Mesenteric fat pad (tissue), 1 donor: ENCODE results near the gene PPIAL4G. TPM values are rescaled to one million over a fixed set of nuclear protein-coding genes. Genes with fewer than 3 reads are reported as not detected.
A peak's percentile ranks its signal among the peaks of the same experiment; 100 is the strongest.
"Not testable (repeated sequence)": the region's sequence is repeated elsewhere in the genome, so short reads cannot be mapped to it uniquely, and the experiment has no call there.

Experiments
- DNase-seq: peaks from one replicate; pipeline ENCODE4 v3.0.0-alpha.2; 2020; ENCODE audit warnings: low spot score
- long read RNA-seq: library from polyadenylated mRNA; unstranded; transcript quantifications from one replicate; pipeline ENCODE4 v2.0.0, GENCODE V29; 2020
- total RNA-seq: library from RNA; stranded (reverse); fragmentation: NEBNext Ultra II Directional; extraction: Animal tissue kit (Norgen Biotek cat#: 25700); gene quantifications from one replicate; pipeline ENCODE4 v1.2.1, GENCODE V29; 2021
- donor health status: DM: yes; HTN: yes; CAD: no.

PPIAL4G gene
- not detected for total RNA-seq
- long read RNA-seq = 0 reads

- DNase-seq = not testable (repeated sequence)
Observed at GRCh38 chr1:148483029-148483428, at the start of gene PPIAL4G. Gene PPIAL4G (minus strand): TSS chr1:148483302. CDS start chr1:148483252, 50 bp downstream.

DNA sequence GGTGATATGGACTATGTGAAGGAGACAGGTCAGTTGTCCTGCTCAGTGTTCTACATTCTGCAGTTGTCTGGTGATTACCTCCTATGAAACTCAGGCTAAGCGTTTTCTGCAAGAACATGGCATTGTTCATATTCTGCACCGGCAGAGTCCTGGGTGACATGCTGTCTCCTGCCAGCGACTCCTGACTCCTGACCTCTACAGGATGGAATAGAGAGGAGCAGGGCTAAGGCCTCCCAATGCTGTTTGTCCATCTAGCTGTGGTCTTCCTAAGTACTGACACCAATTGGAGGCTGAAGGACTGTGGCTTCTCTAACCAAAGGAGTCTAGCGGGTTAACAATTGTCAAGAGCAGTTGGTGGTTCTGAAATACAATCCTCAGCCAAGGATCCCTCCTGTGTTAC is 49.1 kb upstream of the PPIAL4G start:
- not testable (repeated sequence) for DNase-seq

- DNase-seq = not testable (repeated sequence)
Observed at GRCh38 chr1:148529101-148529567, 46.0 kb upstream of the PPIAL4G start.

DNA sequence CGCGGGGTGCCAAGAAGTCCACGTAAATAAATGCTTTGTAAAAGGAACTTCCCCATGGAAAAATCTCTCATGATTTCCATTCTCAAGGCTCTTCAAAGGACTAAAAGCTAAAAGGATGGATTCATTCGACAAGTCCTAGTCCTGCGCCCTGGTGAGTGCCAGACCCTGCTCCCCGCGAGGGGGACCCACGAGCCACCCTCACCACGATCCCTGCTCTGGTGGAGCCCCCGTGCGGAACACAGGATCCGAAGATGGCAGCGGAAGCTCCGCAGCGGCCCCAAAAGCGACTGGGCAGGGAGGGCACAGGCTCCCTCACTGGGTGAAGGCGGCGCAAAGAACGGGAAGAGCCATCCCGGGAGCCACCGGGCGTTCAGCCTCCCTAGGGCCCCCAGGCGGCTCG is 45.5 kb upstream of the PPIAL4G start:
- DNase-seq = not testable (repeated sequence)

- not testable (repeated sequence) for DNase-seq
Observed at GRCh38 chr1:148526587-148526986, 43.5 kb upstream of the PPIAL4G start.

- not testable (repeated sequence) for DNase-seq
Observed at GRCh38 chr1:148523205-148524144, 40.4 kb upstream of the PPIAL4G start.

DNA sequence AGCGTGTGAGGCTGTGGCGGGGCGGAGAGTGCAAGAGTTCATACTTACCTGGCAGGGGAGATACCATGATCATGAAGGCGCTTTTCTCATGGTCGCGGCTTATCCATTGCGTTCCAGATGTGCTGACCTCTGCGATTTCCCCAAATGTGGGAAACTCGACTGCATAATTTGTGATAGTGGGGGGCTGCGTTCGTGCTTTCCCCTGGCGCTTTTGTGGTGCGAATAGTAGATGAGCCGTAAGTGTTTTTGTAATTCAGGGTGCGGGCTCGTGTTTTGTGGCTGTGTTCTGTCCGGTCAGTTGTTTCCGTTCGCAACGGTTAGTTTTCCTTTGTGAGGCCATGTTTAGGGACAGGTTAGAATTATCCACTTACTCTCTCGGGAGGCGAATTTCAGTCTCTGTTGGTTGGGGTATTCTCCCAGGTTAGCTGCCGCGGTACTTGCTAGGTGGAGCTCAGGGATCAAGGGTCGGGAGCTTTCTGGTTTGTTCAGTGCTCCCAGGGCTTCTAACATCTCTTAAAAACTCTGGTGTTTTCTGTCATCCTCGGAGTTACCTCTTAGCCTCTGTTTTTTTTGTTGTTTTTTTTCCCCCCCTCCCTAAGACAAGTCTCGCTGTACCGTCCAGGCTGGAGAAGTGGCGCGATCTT is 39.6 kb upstream of the PPIAL4G start:
- peak; percentile 89 for DNase-seq

DNA sequence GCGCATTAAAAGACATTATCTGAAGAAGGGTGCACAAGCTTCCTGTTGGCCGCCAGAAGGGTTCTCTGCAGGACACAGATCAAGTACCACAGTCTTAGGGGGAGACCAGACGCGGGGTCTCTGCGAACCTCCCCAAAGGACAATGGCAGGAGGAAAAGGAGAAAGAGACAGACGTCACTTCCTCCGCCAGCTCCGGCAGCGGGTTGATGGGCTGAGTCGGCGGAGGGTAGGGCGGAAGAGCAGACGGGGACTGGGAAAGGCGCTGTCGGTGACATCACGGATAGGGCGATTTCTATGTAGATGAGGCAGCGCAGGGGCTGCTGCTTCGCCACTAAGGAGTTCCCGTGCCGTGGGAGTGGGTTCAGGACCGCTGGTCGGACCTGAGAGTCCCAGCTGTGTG is 39.0 kb upstream of the PPIAL4G start:
- peak; percentile 91 for DNase-seq

DNA sequence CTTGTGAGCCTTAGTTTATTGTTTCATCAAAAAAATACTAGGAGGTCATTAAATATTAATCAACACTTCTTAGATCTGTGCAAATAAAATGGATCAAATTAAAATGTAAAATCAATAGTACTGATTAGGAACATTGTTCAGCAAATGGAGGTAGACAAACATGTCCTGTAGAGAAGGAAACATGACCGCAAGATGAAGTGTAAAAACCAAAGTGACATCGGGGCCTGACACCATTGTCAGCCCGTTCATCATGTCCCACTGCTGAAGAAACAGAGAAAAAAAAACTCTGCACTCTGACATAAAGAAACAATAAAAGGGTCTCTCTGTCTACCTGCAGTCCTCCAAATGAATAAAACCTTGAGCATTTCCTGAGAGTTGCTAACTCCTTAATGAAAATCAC is 31.2 kb upstream of the PPIAL4G start:
- not testable (repeated sequence) for DNase-seq

GRCh38 chr1:148512571-148513184 is 29.6 kb upstream of the PPIAL4G start:
- DNase-seq = not testable (repeated sequence)

- not testable (repeated sequence) for DNase-seq
Observed at GRCh38 chr1:148493933-148494332, 10.8 kb upstream of the PPIAL4G start.

DNA sequence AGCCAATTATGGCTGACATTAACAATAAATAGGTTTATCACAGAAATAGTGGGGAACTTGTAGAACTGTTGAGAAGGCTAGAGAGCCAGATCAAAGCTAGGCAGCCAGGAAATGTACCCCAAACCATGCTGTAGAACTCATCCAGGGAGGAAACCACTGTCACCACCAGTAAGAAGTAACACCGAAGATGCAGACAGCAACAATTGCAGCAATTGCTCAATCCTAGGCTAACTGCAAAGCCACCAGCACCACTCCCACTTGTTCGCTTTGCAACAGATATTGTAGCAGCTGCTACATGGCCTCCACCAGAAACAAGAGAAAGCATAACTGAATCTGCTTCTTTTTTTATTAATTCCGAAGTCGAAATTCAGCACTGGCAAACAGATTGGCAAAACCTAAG is 2.0 kb downstream of the PPIAL4G start:
- not testable (repeated sequence) for DNase-seq

DNA sequence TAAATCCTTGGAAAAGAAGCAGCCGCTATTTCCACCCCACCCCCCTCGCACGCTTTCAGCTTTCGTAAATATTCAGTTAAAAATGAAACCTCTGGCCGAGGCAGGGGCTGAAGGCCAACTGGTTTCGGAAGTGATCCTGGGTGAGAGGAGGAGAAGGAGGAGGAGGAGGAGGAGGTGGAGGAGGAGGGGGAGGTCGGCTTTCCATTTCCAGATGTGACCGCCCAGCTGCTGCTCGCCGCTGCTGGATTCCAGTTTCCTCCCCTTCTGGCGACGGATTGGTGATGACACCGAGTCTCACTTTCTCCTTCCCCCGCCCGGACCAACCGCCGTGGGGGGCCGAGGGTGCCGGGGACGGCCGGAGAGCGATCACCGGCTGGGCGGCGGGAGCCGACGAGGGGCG is 23.4 kb downstream of the PPIAL4G start:
- DNase-seq = not testable (repeated sequence)

DNA sequence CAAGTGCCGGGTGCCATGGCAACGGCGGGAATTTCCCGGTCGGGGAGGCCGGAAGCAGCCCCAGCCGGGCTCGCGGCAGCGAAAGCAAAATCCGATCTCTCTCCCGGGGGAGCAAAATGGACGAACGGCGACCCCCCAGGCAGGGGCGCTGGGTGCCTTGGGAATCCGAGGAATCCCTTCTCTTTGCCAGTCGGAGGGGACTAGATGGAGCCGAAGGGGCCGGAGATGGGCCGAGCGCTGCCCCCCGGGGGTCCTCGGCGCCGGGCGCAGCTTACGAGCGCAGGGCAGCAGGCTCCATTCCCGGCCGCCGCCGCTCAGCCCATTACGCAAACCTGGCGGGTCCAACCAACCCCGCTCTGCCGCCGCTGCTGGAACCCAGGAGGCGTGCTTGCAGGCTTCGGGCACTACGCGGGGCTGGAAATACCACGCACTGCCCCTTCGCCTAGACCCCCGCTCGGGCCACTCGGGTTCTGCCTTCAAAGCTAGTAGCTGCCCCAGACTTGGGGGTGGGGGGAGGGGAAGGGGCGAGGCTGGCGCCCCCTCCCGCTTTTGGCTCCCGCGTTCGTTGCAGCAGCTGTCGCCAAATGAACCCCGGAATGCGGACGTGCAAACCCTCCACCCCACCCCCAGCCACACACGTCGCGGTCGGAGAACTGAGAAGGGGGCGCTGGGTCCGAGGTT is 24.1 kb downstream of the PPIAL4G start:
- DNase-seq = not testable (repeated sequence)

DNA sequence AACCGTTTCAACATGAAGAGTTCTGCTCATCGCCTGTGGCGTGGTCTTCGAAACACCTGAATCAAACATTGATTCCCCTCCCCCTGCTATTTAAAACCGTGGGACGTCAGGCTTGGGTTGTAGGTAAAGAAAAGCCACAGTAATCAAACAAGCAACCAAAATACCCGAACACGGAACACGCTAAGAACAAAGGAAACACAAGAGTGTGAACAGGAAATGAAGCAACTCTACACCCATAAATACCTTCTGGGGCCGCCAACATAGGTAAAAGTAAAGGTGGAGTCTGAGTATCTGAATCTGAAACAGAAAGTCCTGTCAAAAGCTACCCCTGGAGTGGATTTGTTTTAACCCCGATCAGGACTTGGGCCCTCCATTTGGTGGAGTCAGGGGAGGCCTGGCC is 24.7 kb downstream of the PPIAL4G start:
- not testable (repeated sequence) for DNase-seq

DNA sequence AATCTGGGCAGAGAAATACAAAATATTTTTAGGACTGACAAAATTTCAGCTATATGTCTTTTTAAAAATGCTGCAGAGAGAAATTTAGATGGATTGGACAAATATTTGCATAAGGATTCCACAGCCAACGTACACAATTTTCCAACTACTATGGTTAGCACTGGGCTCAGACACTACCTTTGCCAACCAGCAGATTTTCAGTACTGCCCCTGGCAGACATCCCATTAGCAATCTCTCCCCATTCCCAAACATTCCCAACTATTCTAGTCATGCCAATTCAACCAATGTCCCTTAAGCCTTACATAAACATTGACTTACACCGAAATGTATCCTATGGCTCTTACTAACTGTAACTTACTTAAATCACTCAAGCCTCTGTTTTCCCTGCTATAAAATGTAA is 30.3 kb downstream of the PPIAL4G start:
- DNase-seq = not testable (repeated sequence)

DNA sequence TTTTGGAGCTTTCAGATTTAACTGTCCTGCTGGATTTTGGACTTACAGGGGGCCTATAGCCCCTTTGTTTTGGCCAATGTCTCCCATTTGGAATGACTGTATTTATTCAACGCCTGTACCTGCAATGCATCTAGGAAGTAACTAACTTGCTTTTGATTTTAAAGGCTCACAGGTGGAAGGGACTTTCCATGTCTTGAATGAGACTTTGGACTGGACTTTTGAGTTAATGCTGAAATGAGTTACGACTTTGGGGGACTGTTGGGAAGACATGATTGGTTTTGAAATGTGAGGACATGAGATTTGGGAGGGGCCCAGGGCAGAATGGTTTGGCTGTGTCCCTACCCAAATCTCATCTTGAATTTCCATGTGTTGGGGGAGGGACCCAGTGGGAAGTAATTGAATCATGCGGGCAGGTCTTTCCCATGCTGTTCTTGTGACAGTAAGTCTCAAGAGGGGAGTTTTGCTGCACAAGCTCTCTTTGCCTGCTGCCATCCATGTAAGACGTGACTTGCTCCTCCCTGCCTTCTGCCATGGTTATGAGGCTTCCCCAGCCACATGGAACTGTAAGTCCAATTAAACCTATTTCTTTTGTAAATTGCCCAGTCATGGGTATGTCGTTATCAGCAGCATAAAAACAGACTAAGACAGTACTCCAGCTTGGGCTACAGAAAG is 43.3 kb downstream of the PPIAL4G start:
- DNase-seq = not testable (repeated sequence)

GRCh38 chr1:148435406-148435805 is 47.7 kb downstream of the PPIAL4G start:
- DNase-seq = no peak

GRCh38 chr1:148434832-148435231 is 48.3 kb downstream of the PPIAL4G start:
- DNase-seq = no peak

- not testable (repeated sequence) for DNase-seq
Observed at GRCh38 chr1:148432916-148433317, 50.2 kb downstream of the PPIAL4G start.
